Calu3 (cell line): ENCODE measurements around the gene PLA2G4A. TPM values are rescaled to one million over a fixed set of nuclear protein-coding genes. Genes with fewer than 3 reads are reported as not detected.

Experiments
- BruUV-seq: library from RNA; stranded (reverse); fragments of 400-500 nt; replicated peaks from 2 replicates; lab custom pipeline; 2021; lab: Mats Ljungman, UMichigan
- CTCF ChIA-PET: fragments of 300-600 bp; sonication (Branson Sonifier 250); formaldehyde crosslinking; loops from one replicate; lab custom pipeline; 2022; ENCODE audit warnings: antibody characterized with exemption; lab: Charles Lee
- DNase-seq: peaks from one replicate; pipeline ENCODE4 v3.0.0; 2022
- H3K27ac Mint-ChIP-seq: one replicate; pipeline ENCODE4 v1.8.0; 2022; ENCODE audit warnings: mixed read lengths; ENCODE audit not compliant: unreplicated experiment
- H3K27me3 Mint-ChIP-seq: one replicate; pipeline ENCODE4 v1.8.0; 2022; ENCODE audit warnings: mixed read lengths; ENCODE audit not compliant: unreplicated experiment
- H3K36me3 Mint-ChIP-seq: one replicate; pipeline ENCODE4 v1.8.0; 2022; ENCODE audit warnings: mild to moderate bottlenecking, moderate library complexity, mixed read lengths; ENCODE audit not compliant: insufficient read depth, unreplicated experiment
- H3K4me1 Mint-ChIP-seq: one replicate; pipeline ENCODE4 v1.8.0; 2022; ENCODE audit warnings: mild to moderate bottlenecking, low read depth, mixed read lengths; ENCODE audit not compliant: unreplicated experiment
- H3K4me3 Mint-ChIP-seq: one replicate; pipeline ENCODE4 v1.8.0; 2022; ENCODE audit warnings: mild to moderate bottlenecking, low read depth, moderate library complexity, mixed read lengths; ENCODE audit not compliant: unreplicated experiment
- H3K9me3 Mint-ChIP-seq: one replicate; pipeline ENCODE4 v1.8.0; 2022; ENCODE audit warnings: low read depth, mixed read lengths; ENCODE audit not compliant: unreplicated experiment
- CTCF ChIP-seq: fragments of 200-600 bp; IDR thresholded peaks from one replicate; pipeline ENCODE4 v1.8.0; 2022; ENCODE audit warnings: antibody characterized with exemption; ENCODE audit not compliant: unreplicated experiment
- intact Hi-C: fragments of 100-400 bp; cut with micrococcal nuclease; formaldehyde crosslinking; loops from one replicate; pipeline ENCODE4 v1.10.0; 2022; ENCODE audit not compliant: unreplicated experiment
- total RNA-seq: library from RNA; stranded (reverse); gene quantifications from 2 replicates; pipeline ENCODE4 v1.2.3, GENCODE V29; 2022

Gene PLA2G4A
- total RNA-seq, 1 experiment from 2014 or later = 36.0 TPM

- Mint-ChIP-seq H3K9me3 (peaks cover under 1% of the 10 kb centered on the region), H3K36me3 (peaks cover 5% of the 10 kb centered on the region), H3K27ac (peak overlapping the region; percentile 78), H3K4me3 (no peak overlapping the region), H3K4me1 (peaks cover 25% of the 10 kb centered on the region), H3K27me3 (no peaks in the 10 kb centered on the region)
- TF ChIP-seq CTCF = no peak
- no TSS peak for BruUV-seq
- peak; percentile 45 for DNase-seq
- intact Hi-C loops = no loop called here
- CTCF ChIA-PET = interaction anchor here (0.7 to 1.3 kb wide), 4 partner anchors 8 to 152 kb away, joined by 3 to 4 read pairs (median 3); no protein-coding TSS in a partner anchor
Measured at GRCh38 chr1:187001198-187001889, 172.6 kb downstream of the PLA2G4A start.

- H3K4me1 Mint-ChIP-seq = peaks cover 25% of the 10 kb centered on the region
- no peak overlapping the region for H3K27ac Mint-ChIP-seq
- intact Hi-C loops = no loop called here
- DNase-seq = no peak
- no peak for TF ChIP-seq CTCF
- peaks cover 5% of the 10 kb centered on the region for H3K36me3 Mint-ChIP-seq
- H3K9me3 Mint-ChIP-seq = peaks cover 2% of the 10 kb centered on the region
- CTCF ChIA-PET = no interaction called here
- H3K4me3 Mint-ChIP-seq = no peak overlapping the region
- BruUV-seq = no TSS peak
- H3K27me3 Mint-ChIP-seq = no peaks in the 10 kb centered on the region
Measured at GRCh38 chr1:187003353-187003752, 174.6 kb downstream of the PLA2G4A start.

- BruUV-seq = no TSS peak
- Mint-ChIP-seq H3K4me3 (no peak overlapping the region), H3K27me3 (no peaks in the 10 kb centered on the region), H3K9me3 (peaks cover 6% of the 10 kb centered on the region), H3K4me1 (peaks cover 35% of the 10 kb centered on the region), H3K27ac (no peak overlapping the region), H3K36me3 (no peaks in the 10 kb centered on the region)
- intact Hi-C loops = no loop called here
- TF ChIP-seq CTCF = no peak
- DNase-seq = no peak
- CTCF ChIA-PET = no interaction called here
Measured at GRCh38 chr1:187006896-187007295, 178.1 kb downstream of the PLA2G4A start.

- H3K4me1 Mint-ChIP-seq = peaks cover 29% of the 10 kb centered on the region
- intact Hi-C loops = no loop called here
- no peak for DNase-seq
Measured at GRCh38 chr1:187009320-187009719, 180.6 kb downstream of the PLA2G4A start.

More at GRCh38 chr1:187009320-187009719, 180.6 kb downstream of the PLA2G4A start:
- BruUV-seq = no TSS peak
- no peak for TF ChIP-seq CTCF
- Mint-ChIP-seq H3K27ac (no peak overlapping the region), H3K36me3 (no peaks in the 10 kb centered on the region), H3K4me3 (no peak overlapping the region), H3K9me3 (peaks cover 6% of the 10 kb centered on the region), H3K27me3 (no peaks in the 10 kb centered on the region)
- CTCF ChIA-PET = no interaction called here
